Lung (tissue), 16 donors: Measurements from ENCODE around the gene EID1. TPM values are rescaled to one million over a fixed set of nuclear protein-coding genes. Genes with fewer than 3 reads are reported as not detected.

Experiments used
- ATAC-seq: fragments of 200-7000 bp; cut with Tn5 transposase; one replicate; pipeline ENCODE4 v1.9.1; 2020; ENCODE audit warnings: moderate number of reproducible peaks; ENCODE audit not compliant: insufficient read depth, low FRiP score
- DNase-seq, 3 donors: peaks; one replicate each; pipeline ENCODE4 v3.0.0-alpha.2; 2013 to 2017
- H3K27ac ChIP-seq, 2 donors: one replicate each; pipeline ENCODE4 v1.5.1; 2013; ENCODE audit warnings: mild to moderate bottlenecking in 2 of 2, moderate library complexity in 2 of 2, control low read depth in 1 of 2, inconsistent platforms in 1 of 2, low read depth in 1 of 2, low read length in 1 of 2
- H3K27me3 ChIP-seq, 3 donors: one replicate each; pipeline ENCODE4 v1.5.1; 2013; ENCODE audit warnings: low read length in 2 of 3; ENCODE audit not compliant: control insufficient read depth in 3 of 3, insufficient read depth in 3 of 3
- H3K36me3 ChIP-seq, 4 donors: one replicate each; pipeline ENCODE4 v1.5.1; 2013; ENCODE audit warnings: low read length in 4 of 4, mild to moderate bottlenecking in 1 of 4, moderate library complexity in 1 of 4; ENCODE audit not compliant: control insufficient read depth in 4 of 4, insufficient read depth in 4 of 4
- H3K4me1 ChIP-seq, 5 donors: one replicate each; pipeline ENCODE4 v1.5.1; 2013; ENCODE audit warnings: low read length in 5 of 5, mild to moderate bottlenecking in 2 of 5, moderate library complexity in 1 of 5; ENCODE audit not compliant: control insufficient read depth in 5 of 5, insufficient read depth in 5 of 5
- H3K4me3 ChIP-seq: one replicate; pipeline ENCODE4 v1.5.1; 2013; ENCODE audit warnings: mild to moderate bottlenecking, control low read depth, moderate library complexity
- H3K9ac ChIP-seq, 2 donors: one replicate each; pipeline ENCODE4 v1.5.1; 2013; ENCODE audit warnings: low read length in 2 of 2, control low read depth in 1 of 2; ENCODE audit not compliant: insufficient read depth in 1 of 2
- H3K9me3 ChIP-seq, 4 donors: one replicate each; pipeline ENCODE4 v1.5.1; 2013; ENCODE audit warnings: low read length in 3 of 4, mild to moderate bottlenecking in 1 of 4, moderate library complexity in 1 of 4; ENCODE audit not compliant: control insufficient read depth in 4 of 4, insufficient read depth in 3 of 4
- CTCF ChIP-seq: IDR thresholded peaks from 2 replicates; pipeline ENCODE4 v1.5.1; 2012; ENCODE audit warnings: mild to moderate bottlenecking; ENCODE audit errors: control extremely low read depth, extremely low read depth
- WGBS, 2 donors: extraction: QIAGEN DNeasy Blood & Tissue Kit; methylation state at CpG; one replicate each; pipeline ENCODE4 v1.1.7; 2013; 5-methylcytosine and 5-hydroxymethylcytosine counted together
- long read RNA-seq, 5 donors: transcript quantifications; one replicate each; lab custom pipeline, GENCODE V29; 2026
- polyA plus RNA-seq, 2 donors: library from polyadenylated mRNA; stranded (reverse); fragments of 200-250 nt; gene quantifications; one replicate each; pipeline ENCODE4 v1.2.1, GENCODE V29; 2013
- total RNA-seq, 2 donors: library from RNA; depleted of rRNA in 1 of 2; stranded (reverse); fragments of >200 nt in 1 of 2; gene quantifications; one replicate each; pipeline ENCODE4 v1.2.1, GENCODE V29; 2014 to 2021
- donor health status: control.
- donor health status: control.
- donor health status: Bipolar disorder and iron deficiency.
- donor health status: healthy.
- donor health status: DM: yes; HTN: yes; CAD: no.

Gene EID1
- total RNA-seq (100 to 1,000 TPM in 1 of 2 donors, 10 to 100 TPM in 1; 89.0 to 139 TPM), polyA plus RNA-seq (10 to 100 TPM; 82.7 to 84.3 TPM)
- long read RNA-seq, donor 1, transcript EID1-201 (1 exons, 2,298 nt): major isoform, 323 of 323 reads
- long read RNA-seq, donor 1, partial matches to known transcripts: 0 of 323 reads
- long read RNA-seq, donor 1, other reads (novel, unspliced or antisense): 0 of 323 reads
- long read RNA-seq, donor 2, transcript EID1-201 (1 exons, 2,298 nt): major isoform, 166 of 166 reads
- long read RNA-seq, donor 2, partial matches to known transcripts: 0 of 166 reads
- long read RNA-seq, donor 2, other reads (novel, unspliced or antisense): 0 of 166 reads
- long read RNA-seq, donor 3, transcript EID1-201 (1 exons, 2,298 nt): major isoform, 232 of 232 reads
- long read RNA-seq, donor 3, partial matches to known transcripts: 0 of 232 reads
- long read RNA-seq, donor 3, other reads (novel, unspliced or antisense): 0 of 232 reads
- long read RNA-seq, donor 4, transcript EID1-201 (1 exons, 2,298 nt): major isoform, 228 of 228 reads
- long read RNA-seq, donor 4, partial matches to known transcripts: 0 of 228 reads
- long read RNA-seq, donor 4, other reads (novel, unspliced or antisense): 0 of 228 reads
- long read RNA-seq, donor 5, transcript EID1-201 (1 exons, 2,298 nt): major isoform, 428 of 428 reads
- long read RNA-seq, donor 5, partial matches to known transcripts: 0 of 428 reads
- long read RNA-seq, donor 5, other reads (novel, unspliced or antisense): 0 of 428 reads

- ATAC-seq: peak; percentile 98
- peak within 1 kb of the TSS; percentile 89 for H3K4me3 ChIP-seq
- TF ChIP-seq CTCF: no peak
- H3K9me3 ChIP-seq: no peaks in the 10 kb centered on the region
- no peaks in the 10 kb centered on the region for H3K27me3 ChIP-seq
- peaks cover 0 to 17% (median 9%) of the 10 kb centered on the region in 5 donors for H3K4me1 ChIP-seq
- peak within 1 kb of the TSS; percentile 78 to 98 for H3K9ac ChIP-seq
- WGBS, 2 donors: 0% methylated on average over 58 of the region's 58 CpGs
- peak; percentile 96 to 99 (median 97) for DNase-seq
- peaks cover 0 to 3% (median 1%) of the 10 kb centered on the region in 4 donors for H3K36me3 ChIP-seq
- H3K27ac ChIP-seq: peak within 1 kb of the TSS; percentile 85 to 94
Observed at GRCh38 chr15:48877630-48878595, at the start of gene EID1. Gene EID1, plus strand, starts transcription at chr15:48878134. Its CDS starts 43 bp downstream, at chr15:48878177.

GRCh38 chr15:48828471-48828870 lies 49.5 kb upstream of the EID1 start:
- no peaks in the 10 kb centered on the region for H3K27me3 ChIP-seq
- no peaks in the 10 kb centered on the region for H3K36me3 ChIP-seq
- no peaks in the 10 kb centered on the region for H3K4me1 ChIP-seq
- H3K9me3 ChIP-seq: peaks cover 0 to 8% (median 4%) of the 10 kb centered on the region in 4 donors
- DNase-seq (no peak), ATAC-seq (no peak)
- WGBS, 2 donors: 52 to 61% methylated on average over 4 of the region's 4 CpGs
- H3K27ac ChIP-seq: no peak overlapping the region
- H3K9ac ChIP-seq: no peak overlapping the region
- no peak overlapping the region for H3K4me3 ChIP-seq
- TF ChIP-seq CTCF: no peak

GRCh38 chr15:48828906-48829305 lies 49.0 kb upstream of the EID1 start:
- peaks cover 0 to 8% (median 5%) of the 10 kb centered on the region in 4 donors for H3K9me3 ChIP-seq
- no peak overlapping the region for H3K4me3 ChIP-seq
- H3K36me3 ChIP-seq: no peaks in the 10 kb centered on the region
- H3K27me3 ChIP-seq: no peaks in the 10 kb centered on the region
- no peak overlapping the region for H3K27ac ChIP-seq
- ATAC-seq (no peak), DNase-seq (no peak)
- TF ChIP-seq CTCF: no peak
- H3K4me1 ChIP-seq: no peaks in the 10 kb centered on the region
- H3K9ac ChIP-seq: no peak overlapping the region
